A549 (cell line): Measurements from ENCODE around the gene INO80. TPM values are rescaled to one million over a fixed set of nuclear protein-coding genes. Genes with fewer than 3 reads are reported as not detected.

Experiments used
- ATAC-seq, 2 experiments: fragments of 200-7000 bp in 1 of 2; fragments of >200 bp in 1 of 2; cut with Nextera tagmentation in 1 of 2; cut with Tn5 transposase in 1 of 2; 3 replicates each; pipeline versions ENCODE4 v1.8.0 to v1.9.1; 2018 to 2020; ENCODE audit warnings: mild to moderate bottlenecking in 1 of 2, moderate library complexity in 1 of 2
- CTCF ChIA-PET: fragments of 300-600 bp; sonication (Branson Sonifier 250); formaldehyde crosslinking; extraction: SDS; loops from one replicate; lab custom pipeline; 2021; ENCODE audit warnings: antibody characterized with exemption, inconsistent platforms; lab: Yijun Ruan, JAX
- POLR2A ChIA-PET: fragments of 350-600 bp; formaldehyde crosslinking; extraction: SDS; loops from one replicate; lab custom pipeline; 2021; ENCODE audit warnings: antibody characterized with exemption, inconsistent platforms; lab: Yijun Ruan, JAX
- DNase-seq, 2 experiments: peaks; one replicate each; pipeline versions ENCODE4 v3.0.0 to v3.0.0-alpha.2; 2011 to 2016; ENCODE audit warnings: low read depth in 1 of 2, low spot score in 1 of 2
- FAIRE-seq: peaks from 2 replicates; lab custom pipeline; 2011; peaks lifted over from hg19 to GRCh38; lab: Jason Lieb, UNC
- H3K27ac ChIP-seq, 2 experiments: fragments of >200 bp; sonication (Bioruptor Twin); formaldehyde crosslinking; 3 replicates each; pipeline ENCODE4 v1.5.1; 2016 to 2017
- H3K4me1 ChIP-seq: fragments of >200 bp; sonication (Bioruptor Twin); formaldehyde crosslinking; 3 replicates; pipeline ENCODE4 v1.6.1; 2016
- H3K4me2 ChIP-seq: fragments of >200 bp; sonication (Bioruptor Twin); formaldehyde crosslinking; 3 replicates; pipeline ENCODE4 v1.6.1; 2016
- H3K4me3 ChIP-seq: fragments of >200 bp; sonication (Bioruptor Twin); formaldehyde crosslinking; 3 replicates; pipeline ENCODE4 v1.5.1; 2016
- H3K9me3 ChIP-seq: fragments of >200 bp; sonication (Bioruptor Twin); formaldehyde crosslinking; 3 replicates; pipeline ENCODE4 v1.6.1; 2016
- BHLHE40 ChIP-seq: IDR thresholded peaks from 2 replicates; pipeline ENCODE4 v1.6.1; 2012; ENCODE audit warnings: low read depth, low read length, inconsistent platforms
- CBX2 ChIP-seq: fragments of 200-600 bp; sonication (generic); IDR thresholded peaks from 2 replicates; pipeline ENCODE4 v1.6.1; 2016; ENCODE audit warnings: low read depth, mild to moderate bottlenecking, borderline replicate concordance
- CHD2 ChIP-seq: fragments of 150-350 bp; IDR thresholded peaks from 2 replicates; pipeline ENCODE4 v1.6.1; 2014; ENCODE audit warnings: low read length; ENCODE audit not compliant: partially characterized antibody
- CHD4 ChIP-seq: fragments of 200-600 bp; sonication (generic); IDR thresholded peaks from 2 replicates; pipeline ENCODE4 v1.6.1; 2016; ENCODE audit warnings: antibody characterized with exemption, mild to moderate bottlenecking, borderline replicate concordance
- E2F6 ChIP-seq: IDR thresholded peaks from 2 replicates; pipeline ENCODE4 v1.6.1; 2012; ENCODE audit warnings: low read depth, borderline replicate concordance
- GATA3 ChIP-seq: IDR thresholded peaks from 2 replicates; pipeline ENCODE4 v1.6.1; 2012; ENCODE audit warnings: borderline replicate concordance
- HDAC2 ChIP-seq: fragments of 200-600 bp; sonication (generic); IDR thresholded peaks from 2 replicates; pipeline ENCODE4 v1.6.1; 2016
- HEYL ChIP-seq: fragments of 250-450 bp; sonication (Bioruptor Pico); IDR thresholded peaks from 2 replicates; pipeline ENCODE4 v1.8.0; 2021; ENCODE audit warnings: mild to moderate bottlenecking, moderate library complexity
- HMGXB4 ChIP-seq: fragments of 250-450 bp; sonication (Bioruptor Pico); IDR thresholded peaks from 2 replicates; pipeline ENCODE4 v1.5.0; 2021; ENCODE audit warnings: mild to moderate bottlenecking, moderate library complexity, borderline replicate concordance
- HOXB5 ChIP-seq: fragments of 250-450 bp; sonication (Bioruptor Pico); IDR thresholded peaks from 2 replicates; pipeline ENCODE4 v1.5.0; 2020; ENCODE audit warnings: mild to moderate bottlenecking, moderate library complexity
- JUN ChIP-seq, 2 experiments: fragments of >200 bp; sonication (Bioruptor Twin); formaldehyde crosslinking; IDR thresholded peaks; 2 replicates in 1 of 2; 3 replicates in 1 of 2; pipeline ENCODE4 v1.6.1; 2016 to 2017
- JUNB ChIP-seq: fragments of >200 bp; sonication (Bioruptor Twin); formaldehyde crosslinking; IDR thresholded peaks from 2 replicates; pipeline ENCODE4 v1.6.1; 2016
- KDM1A ChIP-seq: fragments of 200-600 bp; sonication (generic); IDR thresholded peaks from 2 replicates; pipeline ENCODE4 v1.6.1; 2016; ENCODE audit warnings: low read depth, mild to moderate bottlenecking
- KDM5A ChIP-seq: fragments of 200-600 bp; sonication (generic); IDR thresholded peaks from 2 replicates; pipeline ENCODE4 v1.6.1; 2016; ENCODE audit warnings: antibody characterized with exemption, mild to moderate bottlenecking
- MAFK ChIP-seq: fragments of 450-650 bp; IDR thresholded peaks from 2 replicates; pipeline ENCODE4 v1.6.1; 2014; ENCODE audit not compliant: partially characterized antibody
- MAZ ChIP-seq: fragments of 150-350 bp; IDR thresholded peaks from 2 replicates; pipeline ENCODE4 v1.6.1; 2014; ENCODE audit warnings: antibody characterized with exemption, low read depth, low read length, borderline replicate concordance
- MYC ChIP-seq: IDR thresholded peaks from 2 replicates; pipeline ENCODE4 v1.6.1; 2012; ENCODE audit warnings: mild to moderate bottlenecking, inconsistent platforms, low read length, improper control_type of control experiment, borderline replicate concordance
- RARB ChIP-seq: fragments of 250-450 bp; sonication (Bioruptor Pico); IDR thresholded peaks from 2 replicates; pipeline ENCODE4 v1.8.0; 2021; ENCODE audit warnings: mild to moderate bottlenecking, moderate library complexity
- RCOR1 ChIP-seq: fragments of 150-350 bp; IDR thresholded peaks from 2 replicates; pipeline ENCODE4 v1.6.1; 2014; ENCODE audit warnings: antibody characterized with exemption, low read length, low read depth
- RFX5 ChIP-seq: fragments of 450-650 bp; IDR thresholded peaks from 2 replicates; pipeline ENCODE4 v1.7.1; 2014; ENCODE audit warnings: antibody characterized with exemption, mild to moderate bottlenecking, moderate library complexity
- SREBF2 ChIP-seq: fragments of 450-650 bp; IDR thresholded peaks from 2 replicates; pipeline ENCODE4 v1.6.1; 2014; ENCODE audit warnings: mild to moderate bottlenecking, moderate library complexity
- WGBS: methylation state at CpG from one replicate; pipeline ENCODE4 v1.1.6; 2017; ENCODE audit errors: missing lambda C conversion rate; 5-methylcytosine and 5-hydroxymethylcytosine counted together
- polyA plus RNA-seq, 4 experiments: library from polyadenylated mRNA; depleted of rRNA in 3 of 4; stranded (reverse); fragments of >200 nt; fragmentation: RNase III in 1 of 4; extraction: RNeasy Plus Mini Kit Qiagen cat#74134 plus additional on column Dnase treatment in 1 of 4; gene quantifications; 2 replicates in 3 of 4; 3 replicates in 1 of 4; pipeline ENCODE4 v1.2.3, GENCODE V29; 2011 to 2017
- TF ChIP-seq, protein P1 (sequence below): IDR thresholded peaks from 2 replicates; pipeline ENCODE4 v1.6.1; 2012
- TF ChIP-seq, protein P2 (sequence below): fragments of 150-350 bp; IDR thresholded peaks from 2 replicates; pipeline ENCODE4 v1.6.1; 2014; ENCODE audit warnings: low read depth, mild to moderate bottlenecking, low read length
- TF ChIP-seq, protein P3 (sequence below): IDR thresholded peaks from 2 replicates; pipeline ENCODE4 v1.6.1; 2012

The INO80 gene
- polyA plus RNA-seq, 2 of the 4 experiments (the other 2 are of a cell fraction): 6.7 to 10.9 TPM

DNA sequence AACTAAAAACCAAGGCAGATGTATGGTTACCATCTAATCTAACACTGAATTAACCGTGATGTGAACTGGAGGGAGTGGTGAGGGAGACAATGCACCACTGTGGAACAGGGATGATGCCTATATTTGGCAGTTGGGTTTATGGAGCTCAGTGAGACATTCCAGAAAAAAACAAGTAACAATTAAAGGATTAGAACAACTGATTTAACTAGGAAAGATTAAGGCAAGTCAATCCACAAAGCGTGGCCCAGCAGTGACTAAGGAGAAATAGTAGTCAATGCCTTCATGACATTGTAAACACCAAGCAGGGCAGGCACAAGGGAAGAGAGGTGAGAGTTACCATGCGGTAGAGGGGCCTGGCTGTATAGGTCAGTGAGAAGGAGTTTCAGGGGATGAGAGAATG, 124.7 kb downstream of the INO80 start:
- TF ChIP-seq BHLHE40 (no peak), RCOR1 (no peak)
- Histone ChIP-seq H3K4me2 (no peak overlapping the region), H3K27ac (no peak overlapping the region), H3K4me1 (no peaks in the 10 kb centered on the region), H3K4me3 (no peak overlapping the region), H3K9me3 (no peaks in the 10 kb centered on the region)
- 97% methylated on average over 3 of the region's 3 CpGs for WGBS
- DNase-seq (no peak), ATAC-seq (no peak), FAIRE-seq (no peak)
- ChIA-PET CTCF (interaction anchor here (1.7 kb wide), 1 partner anchor 76 kb away, joined by 4 read pairs; no protein-coding TSS in a partner anchor), POLR2A (no interaction called here)

- CTCF ChIA-PET: no interaction called here
- Histone ChIP-seq H3K4me1 (no peaks in the 10 kb centered on the region), H3K4me3 (no peak overlapping the region), H3K4me2 (no peak overlapping the region), H3K27ac (no peak overlapping the region), H3K9me3 (no peaks in the 10 kb centered on the region)
- TF ChIP-seq HDAC2 (no peak), HEYL (CRISPR knock-in tag) (no peak), JUNB (no peak), MAZ (no peak), JUN (IDR thresholded peaks at IDR 0.05) (no peak), HOXB5 (CRISPR knock-in tag) (no peak), RARB (CRISPR knock-in tag) (no peak), RFX5 (no peak)
- FAIRE-seq: no peak
- POLR2A ChIA-PET: no interaction called here
- 0% methylated on average over 1 of the region's 1 CpG for WGBS
- DNase-seq: no peak
- ATAC-seq: no peak
Measured at GRCh38 chr15:40990789-40991188, 125.3 kb downstream of the INO80 start.

- POLR2A ChIA-PET: no interaction called here
- no peak for ATAC-seq
- FAIRE-seq: no peak
Measured at GRCh38 chr15:40990080-40990479, 126.0 kb downstream of the INO80 start.

DNA sequence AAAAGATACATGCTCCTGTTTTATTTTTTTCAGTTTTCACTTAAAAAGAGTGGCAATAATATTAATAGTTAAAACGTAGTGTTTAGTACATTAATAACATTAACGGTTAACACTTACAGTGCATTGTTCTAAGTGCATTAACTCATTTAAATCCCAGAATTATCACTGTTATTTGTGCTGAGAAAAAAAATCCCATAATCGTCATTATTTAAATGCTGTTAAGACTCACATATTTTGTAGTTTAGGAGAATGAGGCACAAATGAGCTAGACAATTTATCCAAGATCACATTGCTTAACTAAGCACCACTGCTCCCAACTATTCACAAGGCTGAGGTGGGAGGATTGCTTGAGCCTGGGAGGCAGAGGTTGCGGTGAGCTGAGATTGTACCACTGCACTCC, 127.9 kb downstream of the INO80 start:
- H3K27ac ChIP-seq: no peak overlapping the region
- no peak overlapping the region for H3K4me2 ChIP-seq
- no peaks in the 10 kb centered on the region for H3K9me3 ChIP-seq
- no peak for ATAC-seq
- POLR2A ChIA-PET: no interaction called here
- no peaks in the 10 kb centered on the region for H3K4me1 ChIP-seq
- FAIRE-seq: no peak
- TF ChIP-seq MAFK (peak; percentile 52), CHD2 (no peak)
- TF ChIP-seq, all 56 proteins: peak for 1
- CTCF ChIA-PET: interaction anchor here (1.7 kb wide), 1 partner anchor 84 kb away, joined by 5 read pairs; no protein-coding TSS in a partner anchor
- DNase-seq: no peak
- WGBS: 89% methylated on average over 4 of the region's 4 CpGs
- no peak overlapping the region for H3K4me3 ChIP-seq

More at GRCh38 chr15:40990080-40990479, 126.0 kb downstream of the INO80 start:
- no peaks in the 10 kb centered on the region for H3K4me1 ChIP-seq
- no peak for DNase-seq
- CTCF ChIA-PET: interaction anchor here (0.9 kb wide), 1 partner anchor 19 kb away, joined by 3 read pairs; no protein-coding TSS in a partner anchor
- TF ChIP-seq KDM1A (no peak), MYC (no peak), SREBF2 (no peak), MAFK (no peak), KDM5A (no peak), E2F6 (no peak), HOXB5 (CRISPR knock-in tag) (no peak)
- no peak overlapping the region for H3K27ac ChIP-seq
- no peaks in the 10 kb centered on the region for H3K9me3 ChIP-seq
- H3K4me2 ChIP-seq: no peak overlapping the region
- no peak overlapping the region for H3K4me3 ChIP-seq

GRCh38 chr15:40986820-40987219, 129.3 kb downstream of the INO80 start:
- no peak overlapping the region for H3K4me2 ChIP-seq
- no peak for DNase-seq
- ChIA-PET CTCF (interaction anchor here (1.4 kb wide), 1 partner anchor 12 kb away, joined by 3 read pairs; no protein-coding TSS in a partner anchor), POLR2A (no interaction called here)
- no peak for ATAC-seq
- no peaks in the 10 kb centered on the region for H3K9me3 ChIP-seq
- no peaks in the 10 kb centered on the region for H3K4me1 ChIP-seq
- H3K4me3 ChIP-seq: no peak overlapping the region
- no peak overlapping the region for H3K27ac ChIP-seq
- no peak for FAIRE-seq
- 97% methylated on average over 7 of the region's 7 CpGs for WGBS
- TF ChIP-seq GATA3 (no peak), CBX2 (no peak), CHD2 (no peak), HMGXB4 (CRISPR knock-in tag) (no peak), MAFK (no peak), SREBF2 (no peak), CHD4 (no peak)
- TF ChIP-seq, protein P1, sequence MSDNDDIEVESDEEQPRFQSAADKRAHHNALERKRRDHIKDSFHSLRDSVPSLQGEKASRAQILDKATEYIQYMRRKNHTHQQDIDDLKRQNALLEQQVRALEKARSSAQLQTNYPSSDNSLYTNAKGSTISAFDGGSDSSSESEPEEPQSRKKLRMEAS: no peak
- TF ChIP-seq, protein P2, sequence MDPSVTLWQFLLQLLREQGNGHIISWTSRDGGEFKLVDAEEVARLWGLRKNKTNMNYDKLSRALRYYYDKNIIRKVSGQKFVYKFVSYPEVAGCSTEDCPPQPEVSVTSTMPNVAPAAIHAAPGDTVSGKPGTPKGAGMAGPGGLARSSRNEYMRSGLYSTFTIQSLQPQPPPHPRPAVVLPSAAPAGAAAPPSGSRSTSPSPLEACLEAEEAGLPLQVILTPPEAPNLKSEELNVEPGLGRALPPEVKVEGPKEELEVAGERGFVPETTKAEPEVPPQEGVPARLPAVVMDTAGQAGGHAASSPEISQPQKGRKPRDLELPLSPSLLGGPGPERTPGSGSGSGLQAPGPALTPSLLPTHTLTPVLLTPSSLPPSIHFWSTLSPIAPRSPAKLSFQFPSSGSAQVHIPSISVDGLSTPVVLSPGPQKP: no peak
- TF ChIP-seq, protein P3, sequence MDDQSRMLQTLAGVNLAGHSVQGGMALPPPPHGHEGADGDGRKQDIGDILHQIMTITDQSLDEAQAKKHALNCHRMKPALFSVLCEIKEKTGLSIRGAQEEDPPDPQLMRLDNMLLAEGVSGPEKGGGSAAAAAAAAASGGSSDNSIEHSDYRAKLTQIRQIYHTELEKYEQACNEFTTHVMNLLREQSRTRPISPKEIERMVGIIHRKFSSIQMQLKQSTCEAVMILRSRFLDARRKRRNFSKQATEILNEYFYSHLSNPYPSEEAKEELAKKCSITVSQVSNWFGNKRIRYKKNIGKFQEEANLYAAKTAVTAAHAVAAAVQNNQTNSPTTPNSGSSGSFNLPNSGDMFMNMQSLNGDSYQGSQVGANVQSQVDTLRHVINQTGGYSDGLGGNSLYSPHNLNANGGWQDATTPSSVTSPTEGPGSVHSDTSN: no peak
